Epithelial cell of esophagus (primary cell): Measurements from ENCODE around the gene LLGL1.
A peak's percentile ranks its signal among the peaks of the same experiment; 100 is the strongest.

Experiments
- DNase-seq: peaks from one replicate; pipeline ENCODE4 v3.0.0; 2010; ENCODE audit warnings: low read depth
- H3K4me3 ChIP-seq: 2 replicates; pipeline ENCODE4 v1.5.1; 2011; ENCODE audit warnings: mild to moderate bottlenecking, low read length, control low read depth
- CTCF ChIP-seq: IDR thresholded peaks from 2 replicates; pipeline ENCODE4 v1.5.1; 2011; ENCODE audit warnings: low read depth, mild to moderate bottlenecking, low read length, control low read depth, inconsistent platforms; ENCODE audit not compliant: insufficient read depth; ENCODE audit errors: missing control alignments

The LLGL1 gene

GRCh38 chr17:18246109-18246725 lies 20.8 kb downstream of the LLGL1 start:
- no peak for DNase-seq
- H3K4me3 ChIP-seq: peak overlapping the region; percentile 7
- no peak for TF ChIP-seq CTCF

- H3K4me3 ChIP-seq: peak overlapping the region; percentile 7
- TF ChIP-seq CTCF: no peak
- peak; percentile 94 for DNase-seq
Measured at GRCh38 chr17:18246880-18247612, 21.6 kb downstream of the LLGL1 start.

GRCh38 chr17:18247613-18248001 lies 22.2 kb downstream of the LLGL1 start:
- TF ChIP-seq CTCF: no peak
- H3K4me3 ChIP-seq: no peak overlapping the region
- DNase-seq: no peak

GRCh38 chr17:18248300-18248731 lies 22.9 kb downstream of the LLGL1 start:
- no peak overlapping the region for H3K4me3 ChIP-seq
- TF ChIP-seq CTCF: peak; percentile 82
- DNase-seq: peak; percentile 79

GRCh38 chr17:18248811-18249210 lies 23.4 kb downstream of the LLGL1 start:
- H3K4me3 ChIP-seq: no peak overlapping the region
- no peak for TF ChIP-seq CTCF
- DNase-seq: no peak

GRCh38 chr17:18250259-18250658 lies 24.8 kb downstream of the LLGL1 start:
- DNase-seq: peak; percentile 82
- H3K4me3 ChIP-seq: no peak overlapping the region
- TF ChIP-seq CTCF: no peak
